HG03457 (cell line): ENCODE measurements around the gene DKK3.

Experiments used
- ATAC-seq: cut with Tn5 transposase; IDR thresholded peaks from one replicate; pipeline ENCODE4 v1.9.1; 2021; ENCODE audit warnings: moderate number of reproducible peaks; ENCODE audit not compliant: unreplicated experiment

DKK3 gene

GRCh38 chr11:12006552-12007229 lies 1.7 kb downstream of the DKK3 start:
- ATAC-seq = no peak

DNA sequence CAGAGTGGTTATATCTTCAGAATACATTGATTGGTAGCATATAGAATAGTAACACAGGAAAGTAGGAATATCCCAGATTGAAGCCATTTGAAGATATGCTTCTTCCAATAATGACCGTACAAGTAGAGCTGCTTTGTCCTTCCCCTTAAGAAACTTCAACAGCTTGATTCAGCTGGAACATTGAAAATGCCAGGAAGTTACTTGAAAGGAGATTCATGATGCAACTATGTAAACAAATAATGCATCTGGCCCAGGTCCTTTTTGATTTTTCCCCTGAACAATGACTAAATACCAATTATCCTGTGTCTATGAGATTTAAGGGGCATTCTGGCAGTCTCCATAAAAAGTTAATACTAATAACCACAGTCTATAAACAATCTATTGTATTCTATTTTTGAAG lies 3.0 kb downstream of the DKK3 start:
- no peak for ATAC-seq

DNA sequence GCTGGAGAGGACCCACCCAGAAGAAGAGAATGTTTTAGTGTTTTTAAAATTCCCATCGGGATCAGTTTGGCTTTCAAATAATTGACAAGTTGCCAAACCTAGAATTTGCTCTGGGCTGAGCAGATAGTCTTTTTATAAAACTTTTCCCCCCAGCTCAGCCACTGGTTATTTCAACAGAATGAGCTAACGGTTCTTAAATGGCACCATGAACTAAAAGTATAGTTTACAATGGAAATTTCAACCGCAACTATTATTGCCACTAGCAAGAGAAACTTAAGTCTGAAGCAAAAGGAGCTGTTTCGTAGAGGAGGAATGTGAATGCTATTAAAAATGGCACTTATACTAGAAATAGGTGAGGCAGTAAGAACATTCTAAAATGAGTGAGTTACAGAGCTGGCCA lies 3.4 kb downstream of the DKK3 start:
- ATAC-seq = no peak

DNA sequence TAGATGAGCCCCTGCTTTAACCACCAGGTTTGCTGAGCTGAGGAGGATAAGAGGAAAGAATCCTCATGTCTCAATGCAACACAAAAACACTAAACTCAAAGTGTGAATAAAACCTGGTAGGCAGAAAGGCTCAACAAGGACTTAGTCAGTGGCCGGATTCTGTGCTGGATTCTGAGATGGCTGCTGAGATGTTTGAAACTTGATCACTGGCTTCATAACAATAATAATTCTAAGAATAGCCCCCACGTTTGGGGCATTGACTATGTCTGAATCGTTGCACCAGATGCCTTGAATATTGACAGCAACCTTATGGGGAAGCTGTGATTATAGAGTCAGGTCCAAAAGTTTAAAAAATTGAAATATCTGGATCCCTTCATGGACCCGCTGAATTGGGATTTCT lies 4.6 kb downstream of the DKK3 start:
- ATAC-seq = no peak

DNA sequence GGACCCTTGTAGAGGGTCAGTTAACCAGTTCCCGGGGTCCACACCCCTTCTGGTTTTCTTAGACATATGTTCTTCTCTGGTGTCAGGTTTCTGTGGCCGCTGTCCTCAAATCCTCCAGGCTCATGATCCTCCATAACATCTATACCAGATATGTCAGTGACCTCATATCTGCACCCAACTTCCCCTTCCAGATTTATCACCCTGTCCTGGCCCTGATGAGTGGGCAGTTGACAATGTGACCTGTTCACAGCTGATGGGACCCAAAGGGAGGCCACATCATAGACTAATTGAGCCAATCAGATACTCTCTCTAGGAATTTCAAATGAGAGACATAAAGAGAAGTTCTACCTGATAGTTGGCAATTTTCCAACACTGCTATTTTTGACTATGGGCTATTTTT lies 5.1 kb downstream of the DKK3 start:
- no peak for ATAC-seq

DNA sequence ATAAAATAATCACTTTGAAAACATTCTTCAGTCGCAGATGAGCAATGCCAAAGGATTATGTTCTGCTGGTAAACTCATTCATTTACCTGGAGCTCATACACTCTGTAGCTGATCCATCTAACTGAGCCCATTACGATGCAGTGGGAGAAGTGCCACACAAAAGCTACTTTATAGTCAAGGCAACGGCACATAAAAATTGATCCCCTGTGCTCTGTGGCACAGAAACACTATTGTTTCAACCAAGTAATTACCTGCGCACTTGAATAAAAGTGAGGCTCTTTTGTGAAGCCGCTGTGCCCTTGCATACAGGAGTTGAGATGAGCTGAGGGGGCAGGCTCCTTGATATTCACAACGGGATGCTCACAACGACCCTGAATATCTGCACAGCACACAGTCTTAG lies 7.2 kb downstream of the DKK3 start:
- no peak for ATAC-seq

DNA sequence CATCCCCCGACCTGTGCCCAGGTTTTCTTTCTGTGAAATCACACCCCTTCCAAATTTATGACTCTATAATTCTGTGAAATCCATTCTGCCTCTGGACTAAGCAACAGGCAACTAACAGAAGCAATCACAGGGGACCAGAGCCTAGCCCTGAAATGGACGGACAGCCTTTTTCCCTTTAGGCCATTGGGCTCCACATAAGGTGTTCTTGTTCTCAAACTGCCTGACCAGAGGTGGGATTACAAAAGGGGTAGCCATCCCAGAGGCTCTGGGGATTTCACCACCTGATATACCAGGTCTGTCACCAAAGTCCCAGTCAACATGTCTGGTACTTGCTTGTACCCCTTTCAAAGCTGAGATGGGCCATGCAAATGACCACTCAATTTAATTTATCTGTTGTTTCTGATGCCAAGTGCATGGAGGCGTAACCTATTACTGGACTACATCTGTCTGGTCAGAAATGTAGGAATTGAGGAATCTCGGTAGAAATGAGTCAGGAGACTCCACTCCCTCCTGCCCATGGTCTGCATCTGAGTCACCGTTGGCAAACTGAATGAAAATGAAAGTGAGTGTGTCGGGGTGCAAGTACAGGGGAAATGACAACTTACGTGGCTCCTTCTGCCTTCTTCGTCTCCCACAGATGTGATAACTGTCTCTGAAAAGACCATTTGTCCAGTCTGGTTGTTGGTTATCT lies 10.2 kb downstream of the DKK3 start:
- no peak for ATAC-seq

DNA sequence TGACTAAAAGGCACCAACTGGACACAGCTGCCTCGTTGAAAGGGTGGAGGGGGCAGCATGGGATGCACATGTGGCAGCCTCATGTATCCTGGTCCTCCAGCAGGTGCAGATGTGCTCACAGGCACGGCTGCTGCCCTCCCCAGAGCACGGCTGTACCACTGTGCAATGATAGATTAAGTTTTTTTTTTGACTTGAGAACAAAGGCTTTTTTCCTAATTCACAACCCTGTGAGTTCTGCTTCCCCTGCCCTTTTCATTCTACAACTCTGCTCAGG lies 11.4 kb downstream of the DKK3 start:
- ATAC-seq = no peak

DNA sequence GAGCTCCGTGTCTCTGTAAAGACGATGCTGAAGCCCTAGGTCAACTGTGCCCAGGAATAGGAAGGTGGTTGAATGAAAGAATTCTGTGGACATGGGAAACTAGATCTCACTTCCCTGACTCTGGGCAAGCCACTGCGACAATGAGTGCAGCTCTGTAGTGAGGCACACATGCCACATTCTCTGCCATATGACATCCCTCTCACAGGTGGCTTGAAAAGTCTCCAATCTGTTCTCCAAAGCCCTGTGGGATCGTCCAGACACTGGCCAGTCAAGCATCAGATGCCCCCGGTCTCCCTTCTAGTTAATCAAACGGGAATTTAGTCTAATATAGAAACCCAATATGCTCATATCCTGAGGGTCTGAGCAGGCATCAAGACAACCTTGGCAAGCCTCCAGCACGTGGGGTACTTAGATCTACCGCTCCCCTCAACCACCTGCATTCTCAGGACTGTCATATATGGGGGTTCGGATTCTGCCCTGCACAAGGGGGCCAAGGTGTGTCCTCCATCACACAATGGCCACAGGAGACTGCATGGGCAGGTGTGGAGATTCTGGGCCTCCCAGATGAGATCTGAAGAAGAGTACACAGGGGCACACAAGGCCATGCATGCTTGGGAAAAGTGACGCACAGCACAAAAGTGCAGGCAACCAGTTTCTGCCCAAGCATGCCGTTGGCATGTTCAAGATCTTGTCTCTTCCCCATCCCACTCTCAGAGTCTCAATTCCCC lies 11.9 kb downstream of the DKK3 start:
- ATAC-seq = no peak

- no peak for ATAC-seq
These were observed 12.8 kb downstream of the DKK3 start for GRCh38 chr11:11995601-11996000.

GRCh38 chr11:11993839-11994238 lies 14.6 kb downstream of the DKK3 start:
- ATAC-seq = no peak

- ATAC-seq = no peak
These were observed 15.9 kb downstream of the DKK3 start for GRCh38 chr11:11992257-11993212.

GRCh38 chr11:11989774-11990744 lies 18.4 kb downstream of the DKK3 start:
- no peak for ATAC-seq

- no peak for ATAC-seq
These were observed 19.7 kb downstream of the DKK3 start for GRCh38 chr11:11988681-11989261.

- ATAC-seq = no peak
These were observed 20.3 kb downstream of the DKK3 start for GRCh38 chr11:11988099-11988651.

GRCh38 chr11:11987503-11988022 lies 20.9 kb downstream of the DKK3 start:
- no peak for ATAC-seq

DNA sequence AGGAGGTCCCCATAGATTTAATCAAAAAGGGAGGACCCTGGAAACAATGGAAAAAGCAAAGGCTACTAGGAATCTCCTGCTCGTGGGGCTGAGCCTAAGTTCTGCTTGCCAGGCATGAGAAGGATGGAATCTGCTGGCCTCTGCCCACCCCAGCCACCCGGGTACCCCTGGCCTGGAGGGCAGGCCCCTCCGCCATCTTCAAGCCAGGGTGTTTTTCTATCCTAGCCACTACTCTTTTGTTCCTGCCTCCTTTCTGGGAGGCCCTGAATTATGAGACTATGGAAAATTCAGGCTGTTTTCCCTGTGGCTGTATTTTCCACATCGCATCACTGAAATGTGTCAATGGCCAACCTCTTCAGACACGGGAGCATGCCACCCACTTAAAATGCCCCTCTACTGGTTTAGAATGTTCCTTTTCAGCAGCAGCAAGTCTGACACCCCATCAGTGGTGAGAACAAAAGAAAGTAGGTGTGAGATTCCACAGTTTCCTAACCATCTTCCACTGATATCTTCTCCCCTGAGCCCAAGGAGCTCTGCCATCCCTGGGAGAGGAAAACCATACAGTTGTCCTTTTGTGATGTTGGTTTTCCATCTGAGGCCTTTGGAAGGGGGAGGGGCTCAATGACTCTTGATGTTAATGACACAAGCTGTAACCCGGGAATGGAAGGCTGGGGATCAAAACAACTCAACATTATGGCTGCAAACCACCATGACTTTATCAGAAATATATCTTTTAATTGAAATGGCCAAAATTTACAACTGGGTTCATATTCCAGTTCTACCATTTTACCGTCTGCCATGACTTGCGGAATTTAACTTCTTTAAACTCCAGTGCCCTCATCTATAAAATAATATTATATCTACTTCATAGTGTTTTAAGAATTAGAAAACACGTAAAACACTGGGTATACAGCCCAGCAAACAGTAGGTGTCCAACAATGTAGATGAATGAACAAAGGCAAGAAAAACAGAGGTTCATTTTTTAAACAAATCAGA lies 22.2 kb downstream of the DKK3 start:
- ATAC-seq = no peak
